ENCODE results near the gene TBX6.

TBX6 gene

DNA sequence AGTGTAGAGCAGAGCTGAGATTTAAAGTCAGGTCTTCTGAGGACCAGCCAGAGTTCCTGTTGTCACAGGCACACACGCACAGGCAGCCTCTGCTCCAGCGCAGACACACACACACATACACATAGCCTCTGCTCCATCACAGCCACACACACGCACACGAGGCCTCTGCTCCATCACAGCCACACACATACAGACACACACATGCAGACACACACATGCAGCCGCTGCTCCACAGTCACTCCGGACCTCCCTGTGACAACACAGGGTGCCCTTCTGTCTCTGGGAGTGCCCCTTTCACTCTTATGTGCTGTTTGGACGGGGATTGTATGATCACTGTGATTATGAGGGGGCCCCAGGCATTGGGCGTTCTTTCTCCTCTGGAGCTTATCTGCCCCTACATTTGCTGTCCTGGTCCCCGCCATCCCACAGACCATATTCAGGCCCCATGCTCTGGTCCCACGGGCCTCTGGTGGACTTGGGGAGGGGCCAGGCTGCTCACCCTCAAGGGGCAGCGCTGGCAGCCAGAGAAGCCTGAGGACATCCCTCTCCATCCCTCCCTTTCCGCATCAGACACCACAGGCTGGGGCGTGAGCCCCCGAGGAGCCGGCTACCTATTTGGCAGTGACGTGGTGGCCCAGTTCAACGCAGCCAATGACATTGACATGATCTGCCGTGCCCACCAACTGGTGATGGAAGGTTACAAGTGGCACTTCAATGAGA, 7.5 kb downstream of the TBX6 start:
- CTCF ChIA-PET = no interaction called here
- no peak for DNase-seq (ENCODE audit: extremely low spot score)
- POLR2A ChIA-PET = no interaction called here
- TF ChIP-seq, protein P1, sequence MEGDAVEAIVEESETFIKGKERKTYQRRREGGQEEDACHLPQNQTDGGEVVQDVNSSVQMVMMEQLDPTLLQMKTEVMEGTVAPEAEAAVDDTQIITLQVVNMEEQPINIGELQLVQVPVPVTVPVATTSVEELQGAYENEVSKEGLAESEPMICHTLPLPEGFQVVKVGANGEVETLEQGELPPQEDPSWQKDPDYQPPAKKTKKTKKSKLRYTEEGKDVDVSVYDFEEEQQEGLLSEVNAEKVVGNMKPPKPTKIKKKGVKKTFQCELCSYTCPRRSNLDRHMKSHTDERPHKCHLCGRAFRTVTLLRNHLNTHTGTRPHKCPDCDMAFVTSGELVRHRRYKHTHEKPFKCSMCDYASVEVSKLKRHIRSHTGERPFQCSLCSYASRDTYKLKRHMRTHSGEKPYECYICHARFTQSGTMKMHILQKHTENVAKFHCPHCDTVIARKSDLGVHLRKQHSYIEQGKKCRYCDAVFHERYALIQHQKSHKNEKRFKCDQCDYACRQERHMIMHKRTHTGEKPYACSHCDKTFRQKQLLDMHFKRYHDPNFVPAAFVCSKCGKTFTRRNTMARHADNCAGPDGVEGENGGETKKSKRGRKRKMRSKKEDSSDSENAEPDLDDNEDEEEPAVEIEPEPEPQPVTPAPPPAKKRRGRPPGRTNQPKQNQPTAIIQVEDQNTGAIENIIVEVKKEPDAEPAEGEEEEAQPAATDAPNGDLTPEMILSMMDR (IDR thresholded peaks at IDR 0.05; ENCODE audit: control extremely low read depth, extremely low read depth, low read depth, missing control alignments) = no peak

DNA sequence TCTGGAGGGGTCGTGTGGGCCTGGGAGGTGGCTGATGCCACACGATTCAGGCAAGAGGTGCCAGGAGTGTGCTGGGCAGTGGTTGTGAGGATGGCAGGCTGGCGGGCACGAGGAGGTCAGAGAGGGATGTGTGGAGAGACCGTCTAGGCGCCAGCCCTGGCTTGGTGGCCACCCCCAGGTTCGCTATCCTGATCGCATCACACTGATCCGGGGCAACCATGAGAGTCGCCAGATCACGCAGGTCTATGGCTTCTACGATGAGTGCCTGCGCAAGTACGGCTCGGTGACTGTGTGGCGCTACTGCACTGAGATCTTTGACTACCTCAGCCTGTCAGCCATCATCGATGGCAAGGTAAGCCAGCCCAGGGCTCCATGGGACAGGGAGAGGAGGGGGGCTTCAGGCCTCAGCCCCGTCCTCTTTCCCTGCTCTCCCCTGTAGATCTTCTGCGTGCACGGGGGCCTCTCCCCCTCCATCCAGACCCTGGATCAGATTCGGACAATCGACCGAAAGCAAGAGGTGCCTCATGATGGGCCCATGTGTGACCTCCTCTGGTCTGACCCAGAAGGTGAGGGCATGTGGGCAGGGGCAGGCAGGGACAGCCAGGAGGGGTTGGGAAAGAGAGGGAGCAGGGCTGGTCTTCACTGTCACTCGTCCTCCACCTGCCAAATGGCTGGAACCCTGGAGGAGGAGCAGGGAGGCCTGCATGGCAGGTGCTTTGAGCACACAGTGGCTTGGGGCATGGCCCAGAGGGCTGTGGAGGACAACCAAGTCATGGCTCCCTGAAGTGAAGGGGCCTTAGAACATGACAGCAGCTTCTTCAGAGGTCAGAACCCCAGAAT, 8.3 kb downstream of the TBX6 start:
- ChIA-PET POLR2A (interaction anchor here (1.2 kb wide), 1 partner anchor 8 kb away, joined by 6 read pairs; the partner anchor contains the start of gene TBX6), CTCF (interaction anchor here (10.9 kb wide), 1 partner anchor 8 kb away, joined by 102 read pairs; the partner anchor contains the start of gene TBX6)
- TF ChIP-seq, protein P1 (IDR thresholded peaks at IDR 0.05; ENCODE audit: control extremely low read depth, extremely low read depth, low read depth, missing control alignments) = no peak
- no peak for DNase-seq (ENCODE audit: extremely low spot score)

DNA sequence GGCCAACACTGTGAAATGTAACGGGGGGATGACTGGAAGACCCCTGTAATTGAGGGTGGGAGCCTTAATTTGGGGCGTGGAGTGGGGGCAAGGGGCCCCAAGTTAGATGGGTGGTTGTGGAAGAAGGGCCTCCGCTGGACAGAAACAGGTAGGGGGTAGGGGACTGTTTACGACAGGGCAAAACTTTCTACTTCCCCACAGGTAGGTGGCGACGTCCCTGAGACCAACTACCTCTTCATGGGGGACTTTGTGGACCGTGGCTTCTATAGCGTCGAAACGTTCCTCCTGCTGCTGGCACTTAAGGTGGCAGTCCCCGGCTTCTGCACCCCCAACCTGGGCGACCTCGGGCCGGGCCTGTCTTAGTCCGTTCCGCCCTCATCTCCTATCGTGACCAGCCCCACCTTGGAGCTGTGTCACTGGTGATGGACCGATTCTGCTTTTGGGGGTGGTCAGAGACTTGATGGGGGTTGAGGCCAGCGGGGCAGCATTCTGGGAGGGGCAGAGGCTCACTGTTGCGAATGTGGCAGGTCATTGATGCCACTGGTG, 9.1 kb downstream of the TBX6 start:
- no peak for DNase-seq (ENCODE audit: extremely low spot score)
- TF ChIP-seq, protein P1 (IDR thresholded peaks at IDR 0.05; ENCODE audit: control extremely low read depth, extremely low read depth, low read depth, missing control alignments) = no peak
- ChIA-PET POLR2A (interaction anchor here (1.2 kb wide), 1 partner anchor 9 kb away, joined by 6 read pairs; the partner anchor contains the start of gene TBX6), CTCF (interaction anchor here (10.9 kb wide), 1 partner anchor 9 kb away, joined by 102 read pairs; the partner anchor contains the start of gene TBX6)

DNA sequence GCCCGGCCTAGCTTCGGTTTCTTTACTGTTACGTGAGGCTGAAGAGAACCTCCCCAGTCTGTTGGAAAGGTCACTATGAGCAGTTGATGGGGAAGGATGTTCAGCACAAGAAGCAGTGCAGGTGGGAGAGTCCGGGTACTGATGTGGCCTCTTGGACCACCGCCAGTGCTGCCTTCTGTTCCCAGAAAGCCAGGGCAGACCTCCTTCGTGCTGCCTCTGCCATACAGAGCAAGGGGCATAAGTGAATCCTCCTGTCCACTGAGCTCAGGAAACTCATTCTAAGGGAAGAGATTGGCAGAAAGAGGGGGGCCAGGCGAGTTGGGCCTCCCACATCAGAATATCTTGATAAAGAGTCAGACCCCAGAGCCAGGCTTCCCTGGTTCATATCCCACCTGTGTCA, 12.2 kb downstream of the TBX6 start:
- TF ChIP-seq, protein P1 (IDR thresholded peaks at IDR 0.05; ENCODE audit: control extremely low read depth, extremely low read depth, low read depth, missing control alignments) = no peak
- ChIA-PET POLR2A (interaction anchor here (0.7 to 1.5 kb wide), 4 partner anchors 11 to 14 kb away, joined by 3 to 6 read pairs (median 4); partner anchors contain the start of genes ALDOA and TBX6), CTCF (interaction anchor here (1.5 to 10.9 kb wide), 3 partner anchors 11 to 26 kb away, joined by 3 to 102 read pairs (median 5); partner anchors contain the start of gene TBX6)
- no peak for DNase-seq (ENCODE audit: extremely low spot score)

DNA sequence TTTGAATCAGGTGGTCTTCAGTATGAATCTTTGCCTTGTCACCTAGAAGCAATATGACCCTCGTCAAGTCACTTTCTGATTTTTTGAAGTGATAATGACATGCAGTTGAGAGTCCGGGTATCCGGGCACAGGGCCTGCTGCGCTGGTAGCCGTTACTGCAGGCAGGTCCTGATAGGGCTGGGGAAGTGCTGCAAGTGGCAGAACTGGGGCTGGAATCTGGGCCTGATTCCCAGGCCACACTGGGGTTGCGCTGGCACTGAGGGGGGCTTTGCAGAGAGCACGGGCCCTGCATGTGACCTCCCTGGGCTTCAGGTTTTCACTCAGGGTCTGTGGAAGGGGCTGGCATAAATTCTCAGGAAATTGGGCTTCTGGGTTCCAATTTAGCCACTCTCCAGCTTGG, 13.0 kb downstream of the TBX6 start:
- TF ChIP-seq, protein P1 (IDR thresholded peaks at IDR 0.05; ENCODE audit: control extremely low read depth, extremely low read depth, low read depth, missing control alignments) = no peak
- ChIA-PET CTCF (interaction anchor here (1.0 to 10.9 kb wide), 4 partner anchors 10 to 56 kb away, joined by 3 to 102 read pairs (median 4); partner anchors contain the start of gene TBX6), POLR2A (interaction anchor here (1.1 to 1.5 kb wide), 2 partner anchors 13 kb away, joined by 5 to 6 read pairs; partner anchors contain the start of genes ALDOA and TBX6)
- DNase-seq (ENCODE audit: extremely low spot score) = no peak

DNA sequence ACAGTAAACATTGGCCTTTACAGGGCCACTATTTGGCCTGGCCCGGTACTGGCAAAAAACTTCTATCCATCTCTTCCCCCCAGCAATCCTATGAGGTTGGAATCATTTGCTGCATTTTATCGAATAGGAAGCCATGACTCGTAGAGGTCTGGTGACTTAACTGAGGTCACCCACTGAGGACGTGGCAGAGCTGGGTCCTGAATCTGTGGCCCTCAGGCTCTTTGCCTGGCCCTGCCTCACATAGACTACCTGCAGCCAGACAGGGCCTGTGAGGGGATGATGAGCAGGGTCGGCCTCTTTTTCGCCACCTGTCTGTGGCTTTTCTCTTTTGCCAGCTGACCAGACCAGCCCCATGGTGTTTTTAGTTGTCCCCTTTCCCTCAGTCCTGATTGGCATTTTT, 14.1 kb downstream of the TBX6 start:
- TF ChIP-seq, protein P1 (IDR thresholded peaks at IDR 0.05; ENCODE audit: control extremely low read depth, extremely low read depth, low read depth, missing control alignments) = no peak
- no peak for DNase-seq (ENCODE audit: extremely low spot score)
- ChIA-PET POLR2A (interaction anchor here (0.9 to 2.9 kb wide), 2 partner anchors 9 to 12 kb away, joined by 3 to 11 read pairs; partner anchors contain the start of gene ALDOA), CTCF (interaction anchor here (10.9 kb wide), 1 partner anchor 14 kb away, joined by 102 read pairs; the partner anchor contains the start of gene TBX6)
